Calu3 (cell line): ENCODE results near the gene MTFP1. TPM values are rescaled to one million over a fixed set of nuclear protein-coding genes. Genes with fewer than 3 reads are reported as not detected.
A peak's percentile ranks its signal among the peaks of the same experiment; 100 is the strongest.

Experiments used
- BruUV-seq: library from RNA; stranded (reverse); fragments of 400-500 nt; replicated peaks from 2 replicates; lab custom pipeline; 2021; lab: Mats Ljungman, UMichigan
- CTCF ChIA-PET: fragments of 300-600 bp; sonication (Branson Sonifier 250); formaldehyde crosslinking; loops from one replicate; lab custom pipeline; 2022; ENCODE audit warnings: antibody characterized with exemption; lab: Charles Lee
- DNase-seq: peaks from one replicate; pipeline ENCODE4 v3.0.0; 2022
- H3K27ac Mint-ChIP-seq: one replicate; pipeline ENCODE4 v1.8.0; 2022; ENCODE audit warnings: mixed read lengths; ENCODE audit not compliant: unreplicated experiment
- H3K27me3 Mint-ChIP-seq: one replicate; pipeline ENCODE4 v1.8.0; 2022; ENCODE audit warnings: mixed read lengths; ENCODE audit not compliant: unreplicated experiment
- H3K36me3 Mint-ChIP-seq: one replicate; pipeline ENCODE4 v1.8.0; 2022; ENCODE audit warnings: mild to moderate bottlenecking, moderate library complexity, mixed read lengths; ENCODE audit not compliant: insufficient read depth, unreplicated experiment
- H3K4me1 Mint-ChIP-seq: one replicate; pipeline ENCODE4 v1.8.0; 2022; ENCODE audit warnings: mild to moderate bottlenecking, low read depth, mixed read lengths; ENCODE audit not compliant: unreplicated experiment
- H3K4me3 Mint-ChIP-seq: one replicate; pipeline ENCODE4 v1.8.0; 2022; ENCODE audit warnings: mild to moderate bottlenecking, low read depth, moderate library complexity, mixed read lengths; ENCODE audit not compliant: unreplicated experiment
- H3K9me3 Mint-ChIP-seq: one replicate; pipeline ENCODE4 v1.8.0; 2022; ENCODE audit warnings: low read depth, mixed read lengths; ENCODE audit not compliant: unreplicated experiment
- intact Hi-C: fragments of 100-400 bp; cut with micrococcal nuclease; formaldehyde crosslinking; loops from one replicate; pipeline ENCODE4 v1.10.0; 2022; ENCODE audit not compliant: unreplicated experiment
- total RNA-seq: library from RNA; stranded (reverse); gene quantifications from 2 replicates; pipeline ENCODE4 v1.2.3, GENCODE V29; 2022
- TF ChIP-seq, protein P1 (sequence below): fragments of 200-600 bp; IDR thresholded peaks from one replicate; pipeline ENCODE4 v1.8.0; 2022; ENCODE audit warnings: antibody characterized with exemption; ENCODE audit not compliant: unreplicated experiment

The MTFP1 gene
- total RNA-seq, 1 experiment from 2014 or later, result 30.5 TPM

DNA sequence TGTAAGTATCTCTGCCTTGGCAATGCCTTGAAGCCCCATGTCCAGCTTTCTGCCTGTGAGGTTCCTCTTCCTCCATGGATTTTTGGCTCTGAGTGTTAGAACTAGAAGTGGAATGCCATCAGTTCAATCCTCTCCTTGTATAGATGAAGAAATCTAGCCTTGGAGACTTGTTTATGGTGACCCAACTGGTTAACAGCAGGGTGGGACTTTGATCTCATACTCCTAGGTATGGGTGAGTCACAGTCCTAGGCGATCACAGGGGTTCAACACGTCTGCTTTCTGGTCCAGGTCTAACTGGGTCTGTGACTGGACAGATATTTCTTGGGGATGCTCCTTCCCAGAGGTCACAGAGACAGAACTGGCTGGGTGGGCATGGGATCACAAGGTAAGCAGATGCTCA, 9.2 kb upstream of the MTFP1 start:
- Mint-ChIP-seq H3K9me3 (no peaks in the 10 kb centered on the region), H3K4me1 (peaks cover 31% of the 10 kb centered on the region), H3K4me3 (no peak overlapping the region), H3K27ac (peak overlapping the region; percentile 38), H3K36me3 (peaks cover 72% of the 10 kb centered on the region), H3K27me3 (no peaks in the 10 kb centered on the region)
- BruUV-seq, result no TSS peak
- intact Hi-C loops, result no loop called here
- peak; percentile 22 for DNase-seq
- CTCF ChIA-PET, result no interaction called here
- TF ChIP-seq, protein P1, sequence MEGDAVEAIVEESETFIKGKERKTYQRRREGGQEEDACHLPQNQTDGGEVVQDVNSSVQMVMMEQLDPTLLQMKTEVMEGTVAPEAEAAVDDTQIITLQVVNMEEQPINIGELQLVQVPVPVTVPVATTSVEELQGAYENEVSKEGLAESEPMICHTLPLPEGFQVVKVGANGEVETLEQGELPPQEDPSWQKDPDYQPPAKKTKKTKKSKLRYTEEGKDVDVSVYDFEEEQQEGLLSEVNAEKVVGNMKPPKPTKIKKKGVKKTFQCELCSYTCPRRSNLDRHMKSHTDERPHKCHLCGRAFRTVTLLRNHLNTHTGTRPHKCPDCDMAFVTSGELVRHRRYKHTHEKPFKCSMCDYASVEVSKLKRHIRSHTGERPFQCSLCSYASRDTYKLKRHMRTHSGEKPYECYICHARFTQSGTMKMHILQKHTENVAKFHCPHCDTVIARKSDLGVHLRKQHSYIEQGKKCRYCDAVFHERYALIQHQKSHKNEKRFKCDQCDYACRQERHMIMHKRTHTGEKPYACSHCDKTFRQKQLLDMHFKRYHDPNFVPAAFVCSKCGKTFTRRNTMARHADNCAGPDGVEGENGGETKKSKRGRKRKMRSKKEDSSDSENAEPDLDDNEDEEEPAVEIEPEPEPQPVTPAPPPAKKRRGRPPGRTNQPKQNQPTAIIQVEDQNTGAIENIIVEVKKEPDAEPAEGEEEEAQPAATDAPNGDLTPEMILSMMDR, result no peak

DNA sequence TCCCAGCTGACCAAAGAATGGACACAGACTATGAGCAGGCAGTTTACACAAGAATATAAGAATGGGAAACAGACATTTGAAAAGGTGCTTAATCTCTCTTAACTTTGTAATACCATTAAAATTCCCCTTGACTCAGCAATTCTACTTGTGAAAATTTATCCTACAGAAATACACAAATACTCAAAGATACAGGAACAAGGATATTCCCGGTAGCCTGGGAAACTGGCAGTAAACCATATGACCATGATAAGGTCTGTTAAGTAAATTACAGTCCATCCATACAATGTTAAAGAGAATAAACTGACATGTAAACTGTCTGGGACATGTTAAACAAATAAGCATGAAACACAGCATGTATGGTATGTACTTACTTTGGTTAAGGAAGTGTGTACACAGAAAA, 8.7 kb upstream of the MTFP1 start:
- TF ChIP-seq, protein P1, result no peak
- no peaks in the 10 kb centered on the region for H3K9me3 Mint-ChIP-seq
- CTCF ChIA-PET, result no interaction called here
- peak overlapping the region; percentile 38 for H3K27ac Mint-ChIP-seq
- peaks cover 36% of the 10 kb centered on the region for H3K4me1 Mint-ChIP-seq
- H3K27me3 Mint-ChIP-seq, result no peaks in the 10 kb centered on the region
- intact Hi-C loops, result no loop called here
- no TSS peak for BruUV-seq
- H3K4me3 Mint-ChIP-seq, result no peak overlapping the region
- peaks cover 72% of the 10 kb centered on the region for H3K36me3 Mint-ChIP-seq
- no peak for DNase-seq

DNA sequence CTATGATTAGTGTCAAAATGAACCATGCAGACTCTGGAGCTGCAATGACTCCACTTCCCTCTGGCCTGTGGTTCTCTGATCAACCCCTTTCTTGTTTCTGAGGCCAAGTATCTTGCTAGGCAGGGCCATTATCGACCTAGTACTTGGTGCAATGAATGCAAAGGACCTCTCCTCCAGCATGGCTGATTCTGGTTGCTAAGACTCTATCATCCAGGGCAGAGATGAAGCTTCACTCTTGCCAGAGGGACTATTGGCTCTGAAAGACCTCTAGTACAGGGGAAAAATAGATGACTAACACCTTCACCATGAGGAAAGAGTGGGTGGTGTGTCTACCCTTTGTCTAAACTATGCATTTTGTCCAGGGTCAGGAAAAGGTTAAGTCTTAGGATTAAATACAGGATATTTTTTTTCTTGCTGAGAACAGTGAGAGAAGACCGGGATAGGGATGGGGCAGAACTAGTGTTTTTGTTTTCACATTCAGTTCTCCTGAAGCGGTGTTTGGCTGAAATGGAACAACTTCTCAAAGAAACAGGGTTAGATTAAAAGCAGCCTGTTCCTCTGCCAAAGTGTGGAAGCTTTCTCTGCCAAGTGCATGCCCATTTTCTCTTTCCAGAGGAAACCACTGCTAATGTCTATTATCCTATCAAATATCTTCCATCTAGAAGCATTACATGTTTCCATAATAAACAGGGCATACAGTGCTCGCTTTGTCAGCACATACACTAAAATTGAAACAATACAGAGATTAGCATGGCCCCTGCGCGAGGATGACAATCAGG, 5.0 kb upstream of the MTFP1 start:
- Mint-ChIP-seq H3K27ac (peak overlapping the region; percentile 87), H3K9me3 (no peaks in the 10 kb centered on the region), H3K4me1 (peaks cover 56% of the 10 kb centered on the region), H3K4me3 (peak overlapping the region; percentile 65), H3K36me3 (peaks cover 76% of the 10 kb centered on the region), H3K27me3 (no peaks in the 10 kb centered on the region)
- intact Hi-C loops, result no loop called here
- no TSS peak for BruUV-seq
- CTCF ChIA-PET, result interaction anchor here (1.0 to 1.2 kb wide), 2 partner anchors 10 to 24 kb away, joined by 4 to 7 read pairs; partner anchors contain the start of gene SEC14L2
- TF ChIP-seq, protein P1, result no peak
- peak; percentile 54 for DNase-seq

DNA sequence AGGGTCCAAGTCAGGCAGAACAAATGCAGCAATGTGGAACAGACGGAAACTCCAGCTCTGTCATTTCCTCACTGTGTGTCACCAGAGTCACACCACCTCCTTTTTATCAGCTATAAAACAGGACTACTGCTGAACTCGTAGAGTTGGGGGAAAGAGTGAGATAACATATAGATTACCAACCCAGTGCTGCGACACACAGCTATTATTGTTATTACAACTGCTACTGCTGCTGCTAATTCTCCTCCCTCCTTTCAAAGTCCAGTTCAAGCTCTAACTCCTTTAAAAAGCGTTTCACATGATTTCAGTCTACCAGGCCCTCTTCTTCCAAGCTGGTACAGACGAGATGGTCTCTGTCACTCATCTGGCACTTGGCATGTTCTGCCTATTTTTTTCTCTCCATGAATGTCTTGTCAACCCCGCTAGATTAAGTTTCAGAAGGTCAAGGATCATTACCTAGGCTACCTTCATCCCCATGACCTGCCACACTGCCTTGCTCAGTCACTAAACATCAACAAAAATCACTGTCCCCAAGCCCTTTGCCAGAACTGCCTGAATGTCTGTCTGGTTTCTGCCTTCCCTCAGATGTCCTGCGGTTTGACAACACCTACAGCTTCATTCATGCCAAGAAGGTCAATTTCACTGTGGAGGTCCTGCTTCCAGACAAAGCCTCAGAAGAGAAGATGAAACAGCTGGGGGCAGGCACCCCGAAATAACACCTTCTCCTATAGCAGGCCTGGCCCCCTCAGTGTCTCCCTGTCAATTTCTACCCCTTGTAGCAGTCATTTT, 3.7 kb upstream of the MTFP1 start:
- intact Hi-C loops, result loop anchor here (2.0 kb wide), 1 partner anchor 25 kb away; the partner anchor contains the start of gene SEC14L2
- CTCF ChIA-PET, result interaction anchor here (0.9 to 2.7 kb wide), 4 partner anchors 17 to 134 kb away, joined by 4 to 12 read pairs (median 4); partner anchors contain the start of genes RNF215 and SEC14L2
- peak overlapping the region; percentile 95 for H3K4me3 Mint-ChIP-seq
- no TSS peak for BruUV-seq
- H3K4me1 Mint-ChIP-seq, result peaks cover 49% of the 10 kb centered on the region
- no peaks in the 10 kb centered on the region for H3K27me3 Mint-ChIP-seq
- peak overlapping the region; percentile 87 for H3K27ac Mint-ChIP-seq
- peaks cover 83% of the 10 kb centered on the region for H3K36me3 Mint-ChIP-seq
- peak; percentile 8 for DNase-seq
- TF ChIP-seq, protein P1, result no peak
- no peaks in the 10 kb centered on the region for H3K9me3 Mint-ChIP-seq
